Effector memory CD4-positive, alpha-beta T cell (primary cell): ENCODE data around the gene NOCT.
A peak's percentile ranks its signal among the peaks of the same experiment; 100 is the strongest.

ENCODE experiments used
- DNase-seq, 3 donors: peaks; one replicate each; pipeline ENCODE4 v3.0.0-alpha.2; 2020
- H3K27ac ChIP-seq: 2 replicates; pipeline ENCODE4 v1.7.0; 2013; ENCODE audit warnings: mild to moderate bottlenecking, low read length, moderate library complexity; ENCODE audit not compliant: insufficient read depth, poor library complexity, severe bottlenecking
- H3K27me3 ChIP-seq: replicated peaks from 2 replicates; pipeline ENCODE4 v1.7.0; 2013; ENCODE audit warnings: mild to moderate bottlenecking, low read length; ENCODE audit not compliant: insufficient read depth, control insufficient read depth, poor library complexity, severe bottlenecking
- H3K36me3 ChIP-seq: 2 replicates; pipeline ENCODE4 v1.7.0; 2013; ENCODE audit warnings: mild to moderate bottlenecking, low read length, moderate library complexity; ENCODE audit not compliant: control insufficient read depth, insufficient read depth
- H3K4me1 ChIP-seq: 2 replicates; pipeline ENCODE4 v1.7.0; 2013; ENCODE audit warnings: low read length, mild to moderate bottlenecking; ENCODE audit not compliant: control insufficient read depth, insufficient read depth, poor library complexity, severe bottlenecking
- H3K4me3 ChIP-seq: 2 replicates; pipeline ENCODE4 v1.7.0; 2013; ENCODE audit warnings: low read length, low read depth, mild to moderate bottlenecking; ENCODE audit not compliant: insufficient read depth, poor library complexity, severe bottlenecking
- H3K9me3 ChIP-seq: 2 replicates; pipeline ENCODE4 v1.7.0; 2013; ENCODE audit warnings: mild to moderate bottlenecking, low read length, moderate library complexity; ENCODE audit not compliant: control insufficient read depth

The NOCT gene

GRCh38 chr4:139077567-139078355 lies 62.2 kb downstream of the NOCT start:
- no peaks in the 10 kb centered on the region for H3K27me3 ChIP-seq
- peaks cover 27% of the 10 kb centered on the region for H3K4me1 ChIP-seq
- no peaks in the 10 kb centered on the region for H3K9me3 ChIP-seq
- H3K4me3 ChIP-seq: no peak overlapping the region
- DNase-seq: no peak
- H3K27ac ChIP-seq: no peak overlapping the region
- peaks cover 3% of the 10 kb centered on the region for H3K36me3 ChIP-seq

- Histone ChIP-seq H3K27me3 (no peaks in the 10 kb centered on the region), H3K36me3 (no peaks in the 10 kb centered on the region), H3K27ac (no peak overlapping the region), H3K4me3 (no peak overlapping the region), H3K9me3 (no peaks in the 10 kb centered on the region), H3K4me1 (peaks cover 27% of the 10 kb centered on the region)
- no peak for DNase-seq
Observed at GRCh38 chr4:139078926-139079325, 63.3 kb downstream of the NOCT start.

GRCh38 chr4:139082750-139083606 lies 67.4 kb downstream of the NOCT start:
- peak overlapping the region; percentile 98 for H3K4me3 ChIP-seq
- no peaks in the 10 kb centered on the region for H3K9me3 ChIP-seq
- no peaks in the 10 kb centered on the region for H3K27me3 ChIP-seq
- no peaks in the 10 kb centered on the region for H3K36me3 ChIP-seq
- H3K4me1 ChIP-seq: peaks cover 30% of the 10 kb centered on the region
- peak; percentile 86 to 93 (median 90) for DNase-seq
- H3K27ac ChIP-seq: peak overlapping the region; percentile 95

- H3K36me3 ChIP-seq: no peaks in the 10 kb centered on the region
- H3K4me1 ChIP-seq: peaks cover 26% of the 10 kb centered on the region
- H3K4me3 ChIP-seq: peak overlapping the region; percentile 98
- H3K27me3 ChIP-seq: no peaks in the 10 kb centered on the region
- DNase-seq: peak; percentile 59 to 68 (median 64)
- H3K9me3 ChIP-seq: no peaks in the 10 kb centered on the region
- peak overlapping the region; percentile 95 for H3K27ac ChIP-seq
Observed at GRCh38 chr4:139083607-139083955, 68.0 kb downstream of the NOCT start.

GRCh38 chr4:139083956-139084803 lies 68.6 kb downstream of the NOCT start:
- H3K4me1 ChIP-seq: peaks cover 23% of the 10 kb centered on the region
- peak overlapping the region; percentile 95 for H3K27ac ChIP-seq
- H3K27me3 ChIP-seq: no peaks in the 10 kb centered on the region
- peak overlapping the region; percentile 98 for H3K4me3 ChIP-seq
- H3K36me3 ChIP-seq: no peaks in the 10 kb centered on the region
- no peaks in the 10 kb centered on the region for H3K9me3 ChIP-seq
- peak; percentile 71 to 77 (median 75) for DNase-seq

- H3K4me3 ChIP-seq: peak overlapping the region; percentile 98
- DNase-seq: no peak
- peaks cover 18% of the 10 kb centered on the region for H3K4me1 ChIP-seq
- no peaks in the 10 kb centered on the region for H3K36me3 ChIP-seq
- H3K27me3 ChIP-seq: no peaks in the 10 kb centered on the region
- no peaks in the 10 kb centered on the region for H3K9me3 ChIP-seq
- peak overlapping the region; percentile 95 for H3K27ac ChIP-seq
Observed at GRCh38 chr4:139084804-139085093, 69.2 kb downstream of the NOCT start.

- Histone ChIP-seq H3K27ac (peak overlapping the region; percentile 95), H3K36me3 (no peaks in the 10 kb centered on the region), H3K27me3 (no peaks in the 10 kb centered on the region), H3K4me1 (peaks cover 18% of the 10 kb centered on the region), H3K4me3 (no peak overlapping the region), H3K9me3 (no peaks in the 10 kb centered on the region)
- DNase-seq: no peak
Observed at GRCh38 chr4:139085141-139085540, 69.6 kb downstream of the NOCT start.

GRCh38 chr4:139092271-139092670 lies 76.7 kb downstream of the NOCT start:
- no peak overlapping the region for H3K27ac ChIP-seq
- no peak overlapping the region for H3K4me3 ChIP-seq
- H3K36me3 ChIP-seq: no peaks in the 10 kb centered on the region
- H3K27me3 ChIP-seq: no peaks in the 10 kb centered on the region
- H3K9me3 ChIP-seq: no peaks in the 10 kb centered on the region
- H3K4me1 ChIP-seq: no peaks in the 10 kb centered on the region
- DNase-seq: no peak
